GM12891 (cell line): ENCODE measurements around the gene SLC9A9.

Experiments used
- DNase-seq: peaks from one replicate; pipeline ENCODE4 v3.0.0; 2011; ENCODE audit warnings: low spot score; ENCODE audit not compliant: insufficient read length
- FAIRE-seq: peaks from 2 replicates; lab custom pipeline; 2011; peaks lifted over from hg19 to GRCh38; lab: Jason Lieb, UNC
- PAX5 ChIP-seq: IDR thresholded peaks from 2 replicates; pipeline ENCODE4 v1.6.1; 2011; ENCODE audit warnings: low read length, moderate library complexity, mild to moderate bottlenecking; ENCODE audit not compliant: insufficient read depth, severe bottlenecking
- POLR2A ChIP-seq: IDR thresholded peaks from 2 replicates; pipeline ENCODE4 v1.6.1; 2011; ENCODE audit warnings: low read depth, low read length, control low read depth
- POLR2AphosphoS5 ChIP-seq: IDR thresholded peaks from 2 replicates; pipeline ENCODE4 v1.6.1; 2011; ENCODE audit warnings: low read depth, low read length, control low read depth
- POU2F2 ChIP-seq: IDR thresholded peaks from 2 replicates; pipeline ENCODE4 v1.6.1; 2011; ENCODE audit warnings: low read depth, mild to moderate bottlenecking, control low read depth, low read length, moderate library complexity
- SPI1 ChIP-seq: IDR thresholded peaks from 2 replicates; pipeline ENCODE4 v1.6.1; 2011; ENCODE audit warnings: low read depth, low read length, control low read depth
- TAF1 ChIP-seq: IDR thresholded peaks from 2 replicates; pipeline ENCODE4 v1.6.1; 2011; ENCODE audit warnings: low read depth, low read length, control low read depth

Gene SLC9A9

GRCh38 chr3:143514109-143514508 lies 334.2 kb downstream of the SLC9A9 start:
- TF ChIP-seq TAF1 (no peak), POU2F2 (no peak), SPI1 (no peak), POLR2AphosphoS5 (no peak), POLR2A (no peak), PAX5 (no peak)
- DNase-seq = no peak
- no peak for FAIRE-seq

GRCh38 chr3:143511174-143511879 lies 336.9 kb downstream of the SLC9A9 start:
- TF ChIP-seq POLR2A (no peak), POU2F2 (no peak), PAX5 (no peak)
- DNase-seq (no peak), FAIRE-seq (peak; percentile 48)

DNA sequence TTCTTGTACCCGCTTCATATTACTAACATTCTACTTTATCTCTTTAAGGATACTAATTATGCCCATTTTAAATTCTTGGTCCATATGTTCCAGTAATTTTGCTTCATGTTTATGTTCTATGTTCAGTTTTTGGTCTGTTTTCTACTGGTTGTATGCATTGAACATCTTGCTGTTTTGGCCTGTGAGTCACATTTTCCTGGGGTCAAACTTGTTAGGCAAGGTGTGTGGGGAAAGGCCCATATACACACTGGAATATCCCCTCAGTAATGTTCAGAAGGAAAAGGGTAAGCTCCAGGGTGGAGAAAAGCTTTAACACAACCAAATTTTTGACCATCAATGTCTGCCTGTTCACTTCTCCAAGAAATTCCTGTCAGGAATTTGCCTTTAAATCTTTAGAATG lies 337.7 kb downstream of the SLC9A9 start:
- TF ChIP-seq POLR2AphosphoS5 = no peak
- TF ChIP-seq SPI1 = no peak
- no peak for TF ChIP-seq POLR2A
- no peak for TF ChIP-seq PAX5
- TF ChIP-seq POU2F2 = no peak
- no peak for TF ChIP-seq TAF1
- no peak for FAIRE-seq
- no peak for DNase-seq

DNA sequence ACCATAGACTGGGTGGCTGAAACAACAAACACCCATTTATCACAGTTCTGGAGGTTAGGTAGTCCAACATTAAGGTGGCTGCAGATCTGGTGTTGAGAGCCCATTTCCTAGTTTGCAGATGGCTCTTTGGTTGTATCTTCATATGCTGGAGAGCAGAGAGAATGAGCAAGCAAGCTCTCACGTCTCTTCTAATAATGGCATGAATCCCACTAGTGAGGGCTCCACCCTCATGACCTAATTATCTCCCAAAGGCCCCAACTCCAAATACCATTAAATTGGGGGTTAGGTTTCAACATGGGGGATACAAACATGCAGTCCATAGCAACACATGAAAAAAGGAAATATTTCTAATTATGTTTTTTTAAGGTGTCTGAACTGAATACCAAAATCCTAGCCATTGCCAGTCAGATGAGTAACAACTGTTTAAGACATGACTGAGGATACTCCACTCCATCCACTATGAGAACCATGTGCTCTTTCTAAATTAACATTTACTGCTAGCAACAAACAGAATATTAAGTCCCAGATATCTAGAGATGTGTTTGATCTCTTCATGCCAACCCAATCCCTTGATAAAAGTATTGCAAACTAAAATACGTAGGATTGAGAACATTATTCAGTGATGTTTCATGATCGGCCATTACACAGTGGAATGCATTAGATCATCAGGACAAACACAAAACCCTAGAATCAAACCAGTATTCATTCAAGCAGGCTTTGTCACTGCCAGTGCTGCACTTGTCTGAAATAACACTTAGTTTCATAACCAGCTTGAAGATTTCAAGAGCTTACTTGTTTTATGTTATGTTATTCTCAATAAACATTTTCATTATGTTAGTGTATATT lies 340.3 kb downstream of the SLC9A9 start:
- no peak for TF ChIP-seq TAF1
- no peak for TF ChIP-seq PAX5
- no peak for TF ChIP-seq POLR2A
- TF ChIP-seq POLR2AphosphoS5 = no peak
- TF ChIP-seq SPI1 = no peak
- no peak for TF ChIP-seq POU2F2
- FAIRE-seq (peak; percentile 28), DNase-seq (no peak)

- FAIRE-seq (no peak), DNase-seq (no peak)
- TF ChIP-seq TAF1 (no peak), POU2F2 (no peak), PAX5 (no peak), POLR2AphosphoS5 (no peak), SPI1 (no peak), POLR2A (no peak)
These were observed 342.1 kb downstream of the SLC9A9 start for GRCh38 chr3:143506190-143506589.

DNA sequence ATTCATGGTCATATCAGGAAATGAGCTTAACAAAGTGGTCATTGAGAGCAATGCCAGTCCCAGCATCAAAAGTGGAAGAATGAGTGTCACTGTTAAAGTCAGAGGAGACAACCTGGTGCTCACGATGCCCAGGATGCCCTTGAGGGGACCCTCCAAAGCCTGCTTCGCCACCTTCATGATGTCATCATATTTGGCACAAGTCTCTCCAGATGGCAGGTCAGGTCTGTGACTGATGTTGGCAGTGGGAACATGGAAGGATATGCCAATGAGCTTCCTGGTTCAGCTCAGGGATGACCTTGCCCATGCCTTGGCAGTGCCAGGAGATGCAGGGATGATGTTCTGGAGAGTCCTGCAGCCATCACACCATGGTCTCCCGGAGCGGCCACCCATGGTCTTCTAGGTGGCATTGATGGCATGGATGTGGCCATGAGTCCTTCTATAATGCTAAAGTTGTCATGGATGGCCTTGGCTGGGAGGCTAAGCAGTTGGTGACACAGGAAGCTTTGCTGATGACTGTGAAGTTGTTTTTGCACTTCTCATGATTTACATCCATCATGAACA lies 344.9 kb downstream of the SLC9A9 start:
- FAIRE-seq (no peak), DNase-seq (no peak)
- TF ChIP-seq TAF1 (no peak), POU2F2 (no peak), POLR2AphosphoS5 (no peak), PAX5 (no peak), POLR2A (no peak), SPI1 (no peak)

DNA sequence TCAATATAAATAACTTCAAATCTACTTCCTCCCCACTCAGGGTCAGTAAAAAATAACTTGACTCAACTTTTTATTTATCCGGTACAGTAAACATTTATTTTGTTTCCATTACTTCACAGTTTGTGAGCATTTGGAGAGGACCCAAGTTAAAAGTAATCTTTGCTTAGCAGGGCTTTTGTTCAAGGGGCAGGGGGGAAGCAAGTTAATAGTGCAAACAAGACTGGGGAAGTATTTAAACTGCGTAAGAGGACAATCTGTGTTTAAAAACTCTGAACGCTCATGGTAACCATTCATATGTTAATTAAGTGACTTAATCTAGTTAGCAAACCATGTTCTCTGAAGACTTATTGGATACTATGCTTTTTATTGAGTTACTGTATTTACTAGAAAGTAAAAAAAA lies 346.2 kb downstream of the SLC9A9 start:
- DNase-seq (no peak), FAIRE-seq (no peak)
- TF ChIP-seq POU2F2 = no peak
- no peak for TF ChIP-seq SPI1
- TF ChIP-seq POLR2A = no peak
- no peak for TF ChIP-seq PAX5
- no peak for TF ChIP-seq TAF1
- TF ChIP-seq POLR2AphosphoS5 = no peak

DNA sequence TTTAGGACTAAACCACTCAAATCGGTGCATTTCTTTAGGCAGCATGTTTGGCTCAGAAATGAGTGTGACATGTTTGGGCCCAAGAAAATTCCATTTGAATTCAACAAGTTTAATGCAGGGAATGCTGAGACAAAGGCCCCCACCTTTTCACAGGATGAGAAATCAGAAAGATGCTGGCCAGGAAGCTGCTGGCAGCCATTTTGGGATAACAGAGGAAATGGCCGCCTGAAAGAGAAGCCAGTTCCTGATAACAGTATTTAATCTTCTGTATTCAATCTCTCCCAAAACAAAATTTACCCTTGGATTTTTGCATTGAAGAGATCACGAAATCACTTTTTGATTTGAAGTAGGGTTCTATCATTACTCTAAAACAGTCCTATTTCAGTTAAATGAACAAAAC lies 350.9 kb downstream of the SLC9A9 start:
- DNase-seq (no peak), FAIRE-seq (no peak)
- TF ChIP-seq POLR2AphosphoS5 (no peak), POLR2A (no peak), POU2F2 (no peak), PAX5 (no peak), SPI1 (no peak), TAF1 (no peak)

DNA sequence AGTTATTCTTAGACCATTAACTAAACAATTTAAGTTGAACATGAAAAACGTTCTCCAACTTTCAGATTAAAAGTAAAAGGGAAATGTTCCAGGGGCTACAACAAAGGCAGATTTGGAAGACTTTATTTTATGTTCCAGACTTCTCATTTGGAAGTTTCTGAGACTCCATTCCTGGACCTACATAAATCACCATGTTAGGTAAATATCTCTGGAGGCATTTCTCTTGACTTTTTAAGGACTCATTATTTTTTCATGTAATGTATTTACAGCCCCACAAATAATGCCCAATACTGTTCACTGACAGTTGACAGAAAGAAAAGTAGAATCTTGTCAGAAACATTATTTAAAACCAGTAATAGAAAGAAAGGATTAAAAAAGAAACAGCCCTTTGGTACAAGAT lies 352.1 kb downstream of the SLC9A9 start:
- no peak for DNase-seq
- FAIRE-seq = no peak

DNA sequence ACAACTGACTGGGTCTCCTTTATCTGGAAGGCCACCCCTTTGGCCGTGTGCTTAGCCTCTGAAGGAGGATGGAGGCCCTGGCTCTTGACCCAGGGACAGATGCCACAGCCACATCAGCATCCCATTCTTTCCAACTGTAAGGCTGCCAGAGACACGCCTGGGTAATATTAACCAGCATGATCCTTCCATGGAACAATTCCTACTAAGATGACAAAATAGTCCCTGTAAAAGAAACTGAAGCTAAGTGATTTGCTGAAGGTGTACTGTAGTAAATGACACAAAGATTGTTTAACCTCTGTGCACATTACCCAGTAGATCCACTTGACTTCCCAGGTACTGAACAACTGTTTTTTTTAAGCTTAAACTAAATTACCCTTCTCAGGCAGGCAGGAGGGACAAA lies 352.7 kb downstream of the SLC9A9 start:
- TF ChIP-seq PAX5 (no peak), POLR2AphosphoS5 (no peak)
- no peak for DNase-seq
- FAIRE-seq = no peak

More for the DNA sequence above, 352.1 kb downstream of the SLC9A9 start:
- TF ChIP-seq TAF1 (no peak), POLR2A (no peak), SPI1 (no peak), PAX5 (no peak), POLR2AphosphoS5 (no peak), POU2F2 (no peak)
